GM19467 (cell line): ENCODE measurements around the gene CCSER1.
"Not testable (repeated sequence)": the region's sequence is repeated elsewhere in the genome, so short reads cannot be mapped to it uniquely, and the experiment has no call there.

Experiments
- ATAC-seq: cut with Tn5 transposase; IDR thresholded peaks from one replicate; pipeline ENCODE4 v1.9.1; 2021; ENCODE audit warnings: mild to moderate bottlenecking, moderate library complexity; ENCODE audit not compliant: unreplicated experiment

Gene CCSER1

DNA sequence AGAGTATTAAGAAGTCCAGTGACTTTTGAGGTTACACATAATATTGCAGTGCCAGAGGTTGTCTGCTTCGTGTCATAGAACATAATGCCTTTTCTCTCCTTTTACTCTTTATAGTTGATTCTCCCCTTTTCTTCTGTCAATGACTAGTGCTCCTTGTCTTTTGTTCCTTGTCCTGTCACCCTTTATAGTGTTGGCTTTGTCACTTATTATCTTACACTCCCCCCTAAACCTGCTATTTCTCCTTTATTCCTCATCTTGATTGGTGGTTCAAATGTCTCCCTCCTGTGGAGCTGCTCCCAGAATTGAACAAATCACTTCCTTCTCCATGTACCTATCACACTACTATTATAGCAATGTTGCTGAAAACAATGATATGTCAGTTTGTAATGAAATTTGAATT is 1320.0 kb downstream of the CCSER1 start:
- no peak for ATAC-seq

DNA sequence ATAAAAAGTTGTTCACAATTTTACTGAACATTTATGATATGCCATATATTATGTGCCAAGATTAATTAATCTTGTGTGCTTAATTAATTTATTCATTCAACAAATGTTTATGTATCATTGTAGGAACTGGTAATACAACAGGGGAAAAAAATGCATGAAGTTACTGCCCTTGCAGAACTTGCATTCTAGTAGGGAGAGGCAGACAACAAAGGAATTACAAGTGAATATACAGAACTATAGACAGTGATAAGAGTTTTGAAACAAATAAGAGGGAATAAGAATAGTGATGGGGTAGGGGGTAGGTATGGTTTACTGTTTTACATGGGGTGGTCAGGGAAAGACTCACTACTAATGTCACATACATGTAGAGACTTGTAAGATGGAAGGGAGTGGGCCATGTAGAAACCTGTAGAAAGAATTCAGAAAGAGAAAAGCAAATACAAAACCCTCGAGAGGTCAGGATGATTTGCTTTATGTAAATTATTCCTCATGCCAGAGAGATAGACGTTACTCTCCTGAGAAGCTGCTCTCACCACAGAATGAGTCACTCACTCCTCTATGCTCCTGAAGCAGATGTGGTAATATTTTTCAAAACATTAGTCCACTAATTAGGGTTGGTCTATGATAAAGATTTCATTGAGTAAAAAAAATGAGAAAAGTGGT is 1321.6 kb downstream of the CCSER1 start:
- ATAC-seq: no peak

DNA sequence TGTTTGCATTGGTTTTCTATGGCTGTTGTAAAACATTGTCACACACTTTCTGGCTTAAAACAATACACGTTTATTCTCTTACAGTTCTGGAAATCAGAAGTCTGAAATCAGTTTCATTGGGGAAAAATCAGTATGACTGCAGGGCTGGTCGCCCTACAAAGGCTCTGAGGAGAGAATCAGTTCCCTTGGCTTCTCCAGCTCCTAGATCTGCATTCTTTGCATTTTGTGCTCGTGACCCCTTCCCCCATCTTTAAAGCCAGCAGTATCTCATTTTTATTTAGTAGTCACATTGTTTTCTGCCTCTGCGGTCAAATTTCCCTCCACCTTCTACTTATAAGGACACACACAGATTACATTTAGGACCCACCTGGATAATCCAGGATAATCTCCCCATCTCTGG is 1326.9 kb downstream of the CCSER1 start:
- no peak for ATAC-seq

DNA sequence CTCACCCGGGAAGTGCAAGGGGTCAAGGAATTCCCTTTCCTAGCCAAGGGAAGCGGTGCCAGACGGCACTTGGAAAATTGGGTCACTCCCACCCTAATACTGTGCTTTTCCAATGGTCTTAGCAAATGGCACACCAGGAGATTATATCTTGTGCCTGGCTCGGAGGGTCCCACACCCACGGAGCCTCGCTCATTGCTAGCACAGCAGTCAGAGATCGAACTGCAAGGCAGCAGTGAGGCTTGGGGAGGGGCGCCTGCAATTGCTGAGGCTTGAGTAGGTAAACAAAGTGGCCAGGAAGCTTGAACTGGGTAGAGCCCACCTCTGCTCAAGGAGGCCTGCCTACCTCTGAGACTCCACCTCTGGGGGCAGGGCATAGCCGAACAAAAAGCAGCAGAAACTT is 1335.4 kb downstream of the CCSER1 start:
- ATAC-seq: not testable (repeated sequence)

DNA sequence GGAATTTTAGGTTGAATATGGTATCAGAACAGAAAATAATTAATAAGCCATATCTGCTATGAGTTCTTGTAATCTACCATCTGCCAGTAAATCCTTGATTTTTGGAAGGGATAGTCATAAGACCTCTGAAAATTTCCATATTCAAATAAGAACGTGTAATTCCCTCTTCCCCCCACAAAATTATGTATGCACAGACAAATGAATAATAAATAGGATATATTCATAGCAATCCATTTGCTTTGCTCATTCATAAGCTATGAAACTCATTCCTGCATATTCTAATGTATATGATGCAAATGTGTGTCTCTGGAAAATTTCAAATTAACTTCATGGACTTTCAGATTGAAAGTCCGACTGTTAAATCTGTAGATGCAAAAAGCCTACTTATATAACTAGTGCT is 1343.5 kb downstream of the CCSER1 start:
- ATAC-seq: no peak

DNA sequence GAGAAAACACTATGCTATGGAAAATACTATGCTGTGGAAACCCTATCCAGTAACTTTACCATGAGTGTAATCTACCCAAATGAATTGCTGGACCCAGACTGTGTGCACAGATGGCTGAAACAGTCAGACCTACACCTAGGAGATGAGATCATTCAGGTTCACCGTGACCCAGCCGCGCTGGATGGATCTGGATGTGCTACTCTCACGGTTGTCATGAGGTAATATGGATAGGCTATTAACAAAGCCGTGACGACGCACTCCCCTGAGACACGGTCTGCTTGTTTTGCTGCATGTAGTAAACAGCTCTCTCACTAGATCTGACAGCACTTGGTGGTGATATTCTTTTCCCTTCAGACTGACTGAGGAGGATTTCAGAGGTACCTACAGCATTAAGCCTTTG is 1344.1 kb downstream of the CCSER1 start:
- no peak for ATAC-seq

DNA sequence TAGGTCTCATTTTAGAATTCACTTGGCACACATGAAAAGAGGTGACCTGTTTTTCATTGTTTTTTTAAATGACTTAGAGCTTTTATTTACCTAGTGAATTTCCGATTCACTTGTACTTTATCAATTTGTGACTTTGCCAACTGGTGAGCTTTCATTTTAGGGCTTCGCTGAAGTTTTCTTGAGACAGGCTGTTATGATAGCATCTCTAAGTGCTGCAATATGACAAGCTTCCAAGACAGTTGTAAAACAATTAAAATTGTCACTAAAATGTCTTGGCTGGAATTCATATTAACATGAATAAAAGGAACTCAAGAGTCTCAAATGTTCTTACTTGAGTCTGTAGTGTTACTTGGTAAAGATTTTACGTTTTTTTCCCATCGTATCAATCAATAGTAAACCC is 1344.9 kb downstream of the CCSER1 start:
- no peak for ATAC-seq

DNA sequence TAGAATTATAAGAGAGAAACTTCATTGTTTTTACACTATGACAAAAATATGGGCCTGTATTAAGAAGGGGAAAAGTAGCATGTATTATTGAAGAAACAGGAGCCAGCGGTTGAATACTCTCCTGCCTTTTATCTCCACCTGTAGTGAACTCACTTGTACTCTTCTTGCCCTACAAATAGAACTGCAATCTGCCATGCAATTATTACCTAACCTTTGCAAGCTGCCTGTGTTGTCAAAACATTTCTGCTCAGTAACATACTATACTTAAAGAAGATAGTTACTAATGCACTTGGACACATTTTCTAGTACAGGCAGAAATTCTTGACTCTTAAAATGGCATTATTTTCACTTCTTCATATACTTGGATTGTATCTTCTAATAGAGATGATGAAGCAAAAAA is 1358.2 kb downstream of the CCSER1 start:
- ATAC-seq: no peak

DNA sequence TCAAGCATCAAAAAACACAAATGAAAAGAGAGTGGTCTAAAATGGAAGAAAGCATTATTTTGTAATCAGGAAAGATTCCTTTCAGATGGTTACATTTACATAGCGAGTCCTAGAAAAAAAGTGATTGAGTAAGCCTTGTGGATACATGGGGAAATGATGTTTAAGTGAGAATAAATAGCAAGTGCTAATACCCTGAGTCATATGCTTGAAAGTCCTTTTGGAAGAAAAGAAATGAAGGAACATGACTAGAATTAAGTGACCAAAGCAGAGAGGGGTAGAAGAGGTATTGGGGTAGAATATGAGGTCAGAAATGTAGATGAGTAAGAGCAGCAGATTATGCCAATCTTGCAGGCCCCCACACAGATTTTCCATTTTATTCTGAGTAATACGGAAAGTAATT is 1361.8 kb downstream of the CCSER1 start:
- no peak for ATAC-seq

DNA sequence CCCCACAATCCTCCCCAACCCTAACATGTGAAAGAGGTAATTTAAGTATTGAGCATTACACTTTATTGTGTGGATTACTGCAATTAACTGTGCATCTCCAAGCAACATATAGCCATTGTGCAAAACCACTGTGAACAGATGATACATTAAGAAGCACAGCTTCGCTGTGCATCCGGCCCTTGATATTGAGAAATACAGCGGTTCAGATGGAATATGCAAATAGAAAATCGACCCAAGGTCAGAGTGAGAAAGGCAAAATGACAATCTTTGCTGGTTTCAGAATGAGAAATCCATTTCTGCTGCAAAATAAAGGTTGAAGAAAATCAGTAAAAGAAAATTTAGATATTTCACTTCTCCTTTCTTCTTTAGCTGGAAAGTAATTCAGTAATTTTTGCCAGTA is 1370.7 kb downstream of the CCSER1 start:
- no peak for ATAC-seq

DNA sequence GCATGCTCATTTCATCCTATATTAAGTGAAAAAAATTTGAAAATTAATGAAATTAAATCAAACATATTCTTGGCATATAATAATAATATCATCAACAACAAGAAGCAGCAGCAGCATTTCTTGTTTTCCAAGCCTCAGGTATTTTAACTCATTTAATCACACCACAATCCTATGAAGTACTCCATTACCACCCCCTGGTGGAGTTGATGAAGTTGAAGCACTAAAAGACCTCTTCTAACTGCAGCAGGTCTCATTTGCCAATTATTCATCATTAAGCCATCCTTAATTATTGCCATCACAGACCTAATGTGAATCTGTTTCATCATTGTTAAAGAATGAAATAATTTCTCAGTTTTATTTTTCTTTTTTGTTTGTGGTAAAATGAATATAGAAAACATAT is 1375.2 kb downstream of the CCSER1 start:
- ATAC-seq: no peak

DNA sequence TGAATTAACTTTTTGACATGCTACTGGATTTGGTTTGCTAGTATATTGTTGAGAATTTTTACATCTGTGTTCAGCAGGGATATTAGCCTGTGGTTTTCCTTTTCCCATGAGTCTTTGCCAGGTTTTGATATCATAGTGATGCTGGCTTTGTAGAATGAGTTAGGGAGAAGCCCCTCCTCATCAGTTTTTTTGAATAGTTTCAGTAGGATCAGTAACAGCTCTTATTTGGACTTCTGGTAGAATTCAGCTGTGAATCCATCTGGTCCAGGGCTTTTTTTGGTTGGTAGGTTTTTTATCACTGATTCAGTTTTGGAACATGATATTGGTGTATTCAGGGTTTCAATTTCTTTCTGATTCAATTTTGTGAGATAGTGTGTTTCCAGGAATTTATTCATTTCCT is 1386.1 kb downstream of the CCSER1 start:
- ATAC-seq: no peak

DNA sequence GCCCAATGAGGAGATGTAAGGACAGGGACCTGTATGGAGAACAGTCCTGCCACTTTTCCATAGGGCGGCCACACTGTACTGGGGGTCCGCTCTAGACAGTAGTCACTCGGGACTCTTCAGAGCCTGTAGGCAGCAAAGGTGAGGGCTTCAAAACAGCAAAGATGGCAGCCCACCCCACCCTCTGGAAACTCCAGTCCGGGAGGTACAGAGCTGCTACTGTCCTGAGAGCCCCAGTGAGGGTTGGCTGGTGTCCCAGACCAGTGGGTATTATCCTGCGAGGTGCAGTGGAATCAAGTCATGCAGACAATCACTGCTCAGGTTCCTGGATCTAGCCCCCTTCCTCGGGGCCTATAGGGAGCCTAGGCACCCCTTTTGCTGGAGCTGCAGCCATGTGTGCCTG is 1392.0 kb downstream of the CCSER1 start:
- ATAC-seq: no peak

DNA sequence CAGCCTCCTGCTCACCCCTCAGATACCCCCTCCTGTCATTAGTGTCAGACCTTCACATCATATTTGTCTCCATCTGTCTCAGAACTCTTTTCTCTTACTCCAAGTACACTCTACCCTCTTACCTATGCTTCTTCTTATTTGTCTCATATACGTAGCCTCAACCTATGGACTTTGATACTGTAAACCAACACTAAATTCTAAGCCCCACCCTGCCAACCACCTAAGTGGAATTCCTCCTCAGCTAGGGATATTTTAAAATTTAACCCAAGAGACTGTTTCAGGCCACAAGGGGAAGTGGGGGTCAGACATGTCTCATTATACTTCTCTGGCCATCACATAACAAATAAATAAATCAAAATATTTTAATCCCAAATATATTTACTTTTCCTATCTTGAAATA is 1398.4 kb downstream of the CCSER1 start:
- no peak for ATAC-seq

DNA sequence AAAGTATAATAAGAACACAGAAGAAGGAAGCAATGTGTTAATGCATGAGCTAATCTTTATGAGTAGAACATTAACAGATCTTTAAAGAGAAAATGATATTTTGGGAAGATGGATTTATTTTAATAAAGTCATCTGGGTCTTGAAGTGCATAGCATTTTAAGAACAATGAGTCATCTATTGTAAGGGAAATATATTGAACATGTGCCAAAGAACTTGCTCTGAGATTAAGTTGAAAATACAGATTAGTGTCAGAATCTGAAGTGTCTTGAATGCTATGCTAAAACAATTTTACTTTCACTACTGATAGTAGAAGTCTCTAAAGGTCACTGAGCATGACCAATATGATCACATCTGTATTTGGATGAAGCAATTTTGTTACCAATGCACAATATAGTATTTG is 1399.9 kb downstream of the CCSER1 start:
- no peak for ATAC-seq

DNA sequence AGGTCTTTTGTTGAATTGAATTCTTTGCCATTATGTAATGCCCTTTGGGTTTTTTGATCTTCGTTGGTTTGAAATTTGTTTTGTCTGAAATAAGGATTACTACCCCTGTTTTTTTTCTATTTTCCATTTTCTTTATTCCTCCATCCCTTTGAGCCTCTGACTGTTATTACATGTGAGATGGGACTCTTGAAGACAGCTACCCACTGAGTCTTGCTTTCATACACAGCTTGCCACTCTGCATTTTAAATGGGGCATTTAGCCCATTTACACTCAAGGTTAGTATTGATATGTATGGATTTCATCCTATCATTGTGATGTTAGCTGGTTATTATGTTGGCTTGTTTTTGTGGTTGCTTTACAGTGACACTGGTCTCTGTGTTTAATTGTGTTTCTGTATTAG is 1440.4 kb downstream of the CCSER1 start:
- no peak for ATAC-seq

DNA sequence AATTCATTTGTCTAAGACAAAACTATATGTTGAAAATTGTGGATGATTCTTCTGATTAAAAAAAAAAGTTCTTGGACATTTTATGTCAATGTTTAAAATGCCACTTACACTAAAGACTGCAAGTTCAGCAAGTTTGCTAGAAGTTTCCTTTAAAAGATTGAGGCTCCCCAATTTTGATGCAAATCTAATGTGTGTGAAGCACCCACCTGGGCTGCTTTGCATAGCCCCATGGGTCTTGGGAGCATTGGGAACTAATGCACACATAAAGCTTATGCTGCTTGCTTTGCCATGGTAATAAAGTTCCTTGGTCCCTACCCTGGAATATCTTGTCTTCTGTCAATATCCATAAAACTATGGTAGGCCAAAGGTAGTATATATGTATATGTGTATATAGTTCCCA is 1450.7 kb downstream of the CCSER1 start:
- ATAC-seq: no peak

DNA sequence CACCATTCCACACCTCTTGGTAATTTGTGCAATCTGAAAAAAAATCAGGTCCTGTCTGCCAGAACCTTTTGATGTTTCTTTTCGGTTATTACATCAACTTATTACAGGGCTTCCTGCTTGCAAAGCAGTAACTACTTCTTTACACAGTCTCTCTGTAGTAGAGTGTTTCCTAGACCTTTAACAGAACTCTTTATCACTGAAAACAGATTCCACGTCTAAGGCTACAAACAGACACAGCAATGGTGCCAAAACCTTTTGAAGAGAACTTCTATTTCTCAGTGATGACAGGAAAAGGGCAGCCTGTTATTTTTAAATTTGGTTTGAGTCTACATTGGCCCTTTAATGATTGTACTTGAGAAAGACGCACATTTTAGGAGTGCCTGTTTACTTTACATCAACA is 1463.1 kb downstream of the CCSER1 start:
- no peak for ATAC-seq

DNA sequence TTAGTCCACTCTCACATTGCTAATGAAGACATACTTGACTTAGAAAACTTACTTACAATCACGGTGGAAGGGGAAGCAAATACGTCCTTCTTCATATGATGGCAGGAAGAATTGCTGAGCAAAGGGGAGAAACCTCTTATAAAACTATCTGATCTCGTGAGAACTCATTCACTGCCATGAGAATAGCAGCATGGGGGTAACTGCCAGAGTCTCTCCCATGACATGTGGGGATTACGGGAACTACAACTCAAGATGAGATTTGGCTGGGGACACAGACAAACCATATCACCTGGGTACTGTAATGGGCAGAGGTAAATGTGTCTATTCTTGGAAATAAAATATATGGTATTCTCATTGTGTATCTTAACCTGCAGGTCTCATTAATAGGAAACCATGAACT is 1464.9 kb downstream of the CCSER1 start:
- ATAC-seq: no peak

DNA sequence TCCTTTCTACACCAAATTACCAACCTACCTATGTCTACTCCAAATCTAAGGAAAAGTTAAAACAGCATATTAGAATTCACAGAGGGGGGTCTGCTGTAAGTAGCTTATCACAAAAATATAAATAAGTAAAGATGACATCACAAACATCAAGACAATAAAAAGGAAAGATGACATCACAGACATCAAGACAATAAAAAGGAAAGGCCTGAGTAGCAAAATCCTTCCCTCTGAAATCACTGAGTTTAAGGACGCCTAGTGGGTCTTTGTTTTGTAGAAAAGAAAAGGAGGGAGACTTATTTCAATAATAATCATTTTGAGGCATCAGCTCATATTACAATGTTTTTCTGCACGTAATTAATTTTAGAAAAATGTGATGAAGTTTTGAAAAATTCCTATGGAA is 1469.5 kb downstream of the CCSER1 start:
- no peak for ATAC-seq

DNA sequence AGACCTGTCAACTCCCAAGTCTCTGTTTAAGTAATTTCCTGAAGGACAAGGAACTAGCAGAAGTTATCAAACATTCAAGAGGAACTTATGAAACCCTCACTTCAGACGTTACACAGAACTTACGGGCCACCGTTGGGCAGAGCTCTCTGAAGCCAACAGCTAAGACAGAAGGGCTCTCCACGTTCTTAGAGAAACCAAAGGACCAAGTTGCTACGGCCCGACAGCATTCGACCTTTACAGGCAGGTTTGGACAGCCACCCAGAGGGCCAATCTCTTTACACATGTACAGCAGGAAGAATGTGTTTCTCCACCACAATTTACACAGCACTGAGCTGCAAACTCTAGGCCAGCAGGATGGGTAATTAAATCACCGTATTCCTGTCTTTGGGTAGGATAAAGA is 1471.5 kb downstream of the CCSER1 start:
- ATAC-seq: no peak

DNA sequence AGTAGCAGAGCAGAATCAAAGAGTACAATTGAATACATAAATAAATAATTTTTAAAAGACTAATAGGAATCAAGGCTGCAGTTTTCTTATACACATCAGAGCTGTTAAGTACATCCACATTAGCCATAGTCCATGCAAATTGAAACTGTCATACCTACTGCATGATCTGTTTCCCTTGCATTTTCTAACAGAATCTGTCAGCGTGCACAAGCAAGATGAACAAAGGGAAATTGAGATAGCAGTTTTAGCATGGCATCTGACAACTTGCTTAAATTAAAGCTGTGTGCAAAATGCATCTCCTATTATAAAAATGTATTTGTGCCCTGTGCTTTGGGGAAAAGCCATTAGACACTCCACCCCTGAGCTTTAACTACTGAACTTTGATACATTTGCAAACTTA is 1473.1 kb downstream of the CCSER1 start:
- ATAC-seq: no peak

DNA sequence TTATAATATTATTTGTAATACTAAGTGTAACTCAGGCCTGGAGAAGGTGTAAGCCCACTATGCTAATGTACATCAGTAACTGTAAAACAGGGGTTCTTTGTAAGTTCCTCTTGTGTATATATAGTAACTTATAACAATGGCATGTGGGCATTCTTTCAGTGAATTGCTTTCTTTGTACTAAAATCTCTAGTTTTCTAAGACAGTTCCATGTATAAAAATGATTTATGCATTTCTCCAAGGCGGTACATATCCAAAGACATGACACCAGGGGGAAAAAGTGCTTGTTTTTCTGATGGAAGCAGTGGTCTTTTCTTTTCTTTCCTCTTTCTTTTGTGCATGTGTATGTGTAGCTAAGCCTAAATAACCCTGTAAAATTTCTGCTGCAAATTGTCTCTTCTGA is 1474.2 kb downstream of the CCSER1 start:
- ATAC-seq: no peak

DNA sequence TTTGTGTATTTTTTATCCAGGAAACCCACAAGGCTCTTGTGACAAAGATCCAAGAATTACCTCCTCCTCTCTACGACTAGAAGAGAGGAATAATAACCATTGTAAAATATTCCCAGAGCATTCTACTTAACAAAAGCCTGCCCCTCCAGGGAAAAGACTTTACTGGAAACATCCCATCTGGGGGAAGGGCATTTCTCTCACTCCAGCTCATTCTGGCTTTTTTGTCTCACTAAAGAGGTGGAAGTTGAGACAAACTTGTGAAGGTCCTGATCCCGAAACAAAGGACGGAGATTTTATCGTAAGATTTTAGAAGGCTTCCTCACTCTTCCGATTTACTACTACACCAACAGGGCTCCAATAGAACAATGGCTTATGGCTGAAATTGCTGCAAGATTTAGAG is 1484.6 kb downstream of the CCSER1 start:
- ATAC-seq: no peak
